Measurements from ENCODE around the gene ARFGEF3.

DNA sequence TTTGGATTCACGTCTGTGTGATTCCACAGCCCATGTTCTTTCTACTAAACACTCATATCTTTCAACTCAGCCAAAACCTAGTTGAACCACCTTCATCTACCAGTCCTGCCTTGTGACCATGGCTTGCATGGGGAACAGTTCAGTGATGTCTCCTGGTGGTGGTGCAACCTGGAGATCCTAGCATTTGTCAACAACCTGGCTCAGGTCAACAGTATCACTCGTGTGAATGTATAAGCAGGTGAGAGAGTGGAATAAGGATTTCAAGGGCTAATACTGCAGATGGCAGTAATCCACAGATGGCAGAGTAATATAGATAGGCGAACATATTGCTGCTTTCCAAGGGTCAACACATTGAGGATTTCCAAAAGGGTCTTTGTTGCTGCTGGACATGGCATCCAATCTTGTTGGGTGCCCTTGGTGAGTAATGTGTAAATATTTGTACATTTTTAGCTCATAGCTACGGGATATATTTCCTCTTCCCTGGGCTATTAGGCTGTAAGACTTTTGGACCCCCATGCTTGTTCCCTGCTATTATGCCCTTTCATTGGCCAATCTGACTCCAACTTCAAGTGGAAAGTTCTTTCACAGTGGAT lies 43.1 kb downstream of the ARFGEF3 start:
- TF ChIP-seq, protein P1, sequence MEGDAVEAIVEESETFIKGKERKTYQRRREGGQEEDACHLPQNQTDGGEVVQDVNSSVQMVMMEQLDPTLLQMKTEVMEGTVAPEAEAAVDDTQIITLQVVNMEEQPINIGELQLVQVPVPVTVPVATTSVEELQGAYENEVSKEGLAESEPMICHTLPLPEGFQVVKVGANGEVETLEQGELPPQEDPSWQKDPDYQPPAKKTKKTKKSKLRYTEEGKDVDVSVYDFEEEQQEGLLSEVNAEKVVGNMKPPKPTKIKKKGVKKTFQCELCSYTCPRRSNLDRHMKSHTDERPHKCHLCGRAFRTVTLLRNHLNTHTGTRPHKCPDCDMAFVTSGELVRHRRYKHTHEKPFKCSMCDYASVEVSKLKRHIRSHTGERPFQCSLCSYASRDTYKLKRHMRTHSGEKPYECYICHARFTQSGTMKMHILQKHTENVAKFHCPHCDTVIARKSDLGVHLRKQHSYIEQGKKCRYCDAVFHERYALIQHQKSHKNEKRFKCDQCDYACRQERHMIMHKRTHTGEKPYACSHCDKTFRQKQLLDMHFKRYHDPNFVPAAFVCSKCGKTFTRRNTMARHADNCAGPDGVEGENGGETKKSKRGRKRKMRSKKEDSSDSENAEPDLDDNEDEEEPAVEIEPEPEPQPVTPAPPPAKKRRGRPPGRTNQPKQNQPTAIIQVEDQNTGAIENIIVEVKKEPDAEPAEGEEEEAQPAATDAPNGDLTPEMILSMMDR (IDR thresholded peaks at IDR 0.05; ENCODE audit: low read depth, low read length, missing input control): no peak
- TF ChIP-seq HNF4G (IDR thresholded peaks at IDR 0.05): no peak
- no peak for TF ChIP-seq TAF1 (conservative IDR thresholded peaks at IDR 0.05)
- TF ChIP-seq YY1 (IDR thresholded peaks at IDR 0.05): no peak
- TF ChIP-seq, protein P2, sequence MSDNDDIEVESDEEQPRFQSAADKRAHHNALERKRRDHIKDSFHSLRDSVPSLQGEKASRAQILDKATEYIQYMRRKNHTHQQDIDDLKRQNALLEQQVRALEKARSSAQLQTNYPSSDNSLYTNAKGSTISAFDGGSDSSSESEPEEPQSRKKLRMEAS (IDR thresholded peaks at IDR 0.05): no peak
- TF ChIP-seq RAD21 (IDR thresholded peaks at IDR 0.05): no peak
- TF ChIP-seq, protein P3, sequence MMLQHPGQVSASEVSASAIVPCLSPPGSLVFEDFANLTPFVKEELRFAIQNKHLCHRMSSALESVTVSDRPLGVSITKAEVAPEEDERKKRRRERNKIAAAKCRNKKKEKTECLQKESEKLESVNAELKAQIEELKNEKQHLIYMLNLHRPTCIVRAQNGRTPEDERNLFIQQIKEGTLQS (IDR thresholded peaks at IDR 0.05): no peak
- TF ChIP-seq GABPA (IDR thresholded peaks at IDR 0.05 in 1 of 2, conservative IDR thresholded peaks at IDR 0.05 in 1 of 2): no peak
- no peak for TF ChIP-seq EGR1 (IDR thresholded peaks at IDR 0.05; ENCODE audit: low read depth in 2 of 2)
